ENCODE measurements around the gene KRT79. TPM values are rescaled to one million over a fixed set of nuclear protein-coding genes. Genes with fewer than 3 reads are reported as not detected.

KRT79 gene
- total and polyA plus RNA-seq, 2 of the 8 experiments (the other 6 are each of a cell fraction or from before 2014, with no cell fraction given), result not detected

GRCh38 chr12:52819731-52820510 lies 14.2 kb downstream of the KRT79 start:
- Histone ChIP-seq H2BK120ac (replicated peaks; ENCODE audit: low read depth, low read length) (no peak overlapping the region), H2BK12ac (ENCODE audit: low read depth, low read length) (no peak overlapping the region), H3K4me1 (replicated peaks in 1 of 4; ENCODE audit: control insufficient read depth in 3 of 4, insufficient read depth in 4 of 4, low read length in 3 of 4) (no peaks in the 10 kb centered on the region), H3K9ac (replicated peaks in 1 of 4; ENCODE audit: extremely low read depth in 1 of 4, low read depth in 3 of 4, low read length in 3 of 4) (no peak overlapping the region), H3K9me3 (ENCODE audit: insufficient read depth in 2 of 2, low read depth in 1 of 2, low read length in 1 of 2) (no peaks in the 10 kb centered on the region), H3K79me2 (ENCODE audit: control insufficient read depth in 1 of 2, insufficient read depth in 2 of 2, low read length in 2 of 2) (no peaks in the 10 kb centered on the region), H3K4me3 (ENCODE audit: extremely low read depth in 1 of 4, insufficient read depth in 2 of 4, low read depth in 3 of 4, low read length in 4 of 4) (no peak overlapping the region), H3K36me3 (ENCODE audit: control insufficient read depth in 2 of 4, insufficient read depth in 4 of 4, low read length in 3 of 4) (no peaks in the 10 kb centered on the region), H3K79me1 (ENCODE audit: low read depth, low read length) (no peaks in the 10 kb centered on the region), H3K18ac (ENCODE audit: extremely low read depth, low read length) (no peak overlapping the region), H3K56ac (replicated peaks; ENCODE audit: insufficient read length, low read depth, low read length) (no peak overlapping the region), H3K27ac (ENCODE audit: low read depth, low read length) (no peak overlapping the region), H3K23ac (ENCODE audit: insufficient read length) (no peak overlapping the region), H4K91ac (replicated peaks; ENCODE audit: insufficient read length, low read length) (no peak overlapping the region), H3K4me2 (ENCODE audit: insufficient read depth in 1 of 2, low read depth in 2 of 2, low read length in 2 of 2) (no peak overlapping the region), H2BK15ac (ENCODE audit: low read length) (no peak overlapping the region), H4K20me1 (replicated peaks in 1 of 2; ENCODE audit: control insufficient read depth in 1 of 2, insufficient read depth in 2 of 2, low read length in 2 of 2) (no peaks in the 10 kb centered on the region), H2BK5ac (ENCODE audit: low read depth, low read length) (no peak overlapping the region), H4K5ac (ENCODE audit: insufficient read length, low read depth, low read length) (no peak overlapping the region), H3K4ac (replicated peaks; ENCODE audit: insufficient read length, low read depth, low read length) (no peak overlapping the region), H3K27me3 (replicated peaks in 1 of 4; ENCODE audit: control insufficient read depth in 3 of 4, extremely low read depth in 1 of 4, insufficient read depth in 3 of 4, low read length in 3 of 4) (0 out of 7 replicates have a peak, but pooled peaks cover 0 to 2% (median 0%) of the 10 kb centered on the region in 4 experiments), H2AK5ac (ENCODE audit: low read depth, low read length) (no peak overlapping the region), H2AFZ (ENCODE audit: low read length) (no peak overlapping the region), H2BK20ac (ENCODE audit: low read length) (no peak overlapping the region), H3K14ac (ENCODE audit: insufficient read length) (no peak overlapping the region), H4K8ac (ENCODE audit: extremely low read depth, insufficient read depth, low read length) (no peak overlapping the region), H3K23me2 (ENCODE audit: low read depth, low read length) (no peaks in the 10 kb centered on the region)
- POLR2A ChIA-PET (ENCODE audit: partially characterized antibody), result no interaction called here
- FAIRE-seq (no peak), DNase-seq (ENCODE audit: low read depth in 1 of 2, low spot score in 2 of 2) (no peak)
- WGBS, 2 experiments (ENCODE audit: extremely low coverage in 1 of 2, insufficient coverage in 1 of 2, insufficient read length in 1 of 2, insufficient replicate concordance in 2 of 2, low coverage in 1 of 2, low lambda C conversion rate in 2 of 2, missing lambda C conversion rate in 1 of 2), result 84% methylated on average over 7 of the region's 7 CpGs; no CpG with 5 or more reads in 1 of the 2 experiments
- CTCF ChIA-PET (ENCODE audit: partially characterized antibody), result interaction anchor here (0.6 to 1.3 kb wide), 10 partner anchors 12 to 607 kb away, joined by 3 to 4 read pairs (median 3); no protein-coding TSS in a partner anchor
- TF ChIP-seq CBX5 (IDR thresholded peaks at IDR 0.05; ENCODE audit: low read depth, low read length) (no peak), POU5F1 (IDR thresholded peaks at IDR 0.05; ENCODE audit: low read depth, low read length) (no peak), KDM1A (IDR thresholded peaks at IDR 0.05; ENCODE audit: borderline replicate concordance, low read length) (peak; percentile 70; the same call in 1 of the 2 replicates)

Data from H1 (cell line).